GM10248 (cell line): ENCODE data around the gene ARV1.
"Not testable (repeated sequence)": the region's sequence is repeated elsewhere in the genome, so short reads cannot be mapped to it uniquely, and the experiment has no call there.

ENCODE experiments used
- CTCF ChIA-PET: fragments of 300-600 bp; sonication (Branson Sonifier 250); formaldehyde crosslinking; extraction: SDS; loops from one replicate; lab custom pipeline; 2021; ENCODE audit warnings: antibody characterized with exemption; lab: Yijun Ruan, JAX
- POLR2A ChIA-PET: fragments of 350-650 bp; sonication (Branson Sonifier 250); formaldehyde crosslinking; extraction: SDS; loops from one replicate; lab custom pipeline; 2020; ENCODE audit warnings: antibody characterized with exemption; lab: Yijun Ruan, JAX
- DNase-seq: peaks from one replicate; pipeline ENCODE4 v3.0.0; 2012; ENCODE audit errors: extremely low spot score
- CTCF ChIP-seq: IDR thresholded peaks from 2 replicates; pipeline ENCODE4 v1.5.1; 2012; ENCODE audit warnings: mild to moderate bottlenecking, low read depth; ENCODE audit errors: extremely low read depth, missing control alignments, control extremely low read depth

Gene ARV1

GRCh38 chr1:231044588-231044987 is 65.7 kb downstream of the ARV1 start:
- no peak for DNase-seq
- POLR2A ChIA-PET: no interaction called here
- CTCF ChIA-PET: interaction anchor here (0.7 to 0.9 kb wide), 2 partner anchors 22 to 128 kb away, joined by 3 read pairs; no protein-coding TSS in a partner anchor
- TF ChIP-seq CTCF: no peak

GRCh38 chr1:231045286-231045685 is 66.4 kb downstream of the ARV1 start:
- CTCF ChIA-PET: interaction anchor here (0.7 to 1.2 kb wide), 2 partner anchors 39 to 129 kb away, joined by 3 read pairs; no protein-coding TSS in a partner anchor
- no peak for DNase-seq
- no peak for TF ChIP-seq CTCF
- POLR2A ChIA-PET: no interaction called here

- POLR2A ChIA-PET, DNase-seq: not testable (repeated sequence)
- CTCF ChIA-PET: interaction anchor here (1.2 kb wide), 1 partner anchor 38 kb away, joined by 3 read pairs; no protein-coding TSS in a partner anchor
Measured at GRCh38 chr1:231045921-231046729, 67.2 kb downstream of the ARV1 start.

GRCh38 chr1:231046730-231047395 is 68.0 kb downstream of the ARV1 start:
- DNase-seq: no peak
- ChIA-PET POLR2A (no interaction called here), CTCF (no interaction called here)
- no peak for TF ChIP-seq CTCF

GRCh38 chr1:231047529-231047928 is 68.6 kb downstream of the ARV1 start:
- POLR2A ChIA-PET, CTCF ChIA-PET, DNase-seq: not testable (repeated sequence)

- DNase-seq, CTCF ChIA-PET: not testable (repeated sequence)
- POLR2A ChIA-PET: interaction anchor here (0.7 kb wide), 1 partner anchor 184 kb away, joined by 5 read pairs; no protein-coding TSS in a partner anchor
Measured at GRCh38 chr1:231048419-231048818, 69.5 kb downstream of the ARV1 start.

- ChIA-PET POLR2A (interaction anchor here (0.7 kb wide), 1 partner anchor 183 kb away, joined by 5 read pairs; no protein-coding TSS in a partner anchor), CTCF (interaction anchor here (0.9 kb wide), 1 partner anchor 30 kb away, joined by 3 read pairs; no protein-coding TSS in a partner anchor)
- no peak for TF ChIP-seq CTCF
- no peak for DNase-seq
Measured at GRCh38 chr1:231049121-231049979, 70.5 kb downstream of the ARV1 start.
